ENCODE results near the gene SNX32. TPM values are rescaled to one million over a fixed set of nuclear protein-coding genes. Genes with fewer than 3 reads are reported as not detected.
A peak's percentile ranks its signal among the peaks of the same experiment; 100 is the strongest.

Gene SNX32
- total and polyA plus RNA-seq, 9 of the 15 experiments (the other 6 are each of a cell fraction or from before 2014, with no cell fraction given), result 0.03 TPM; not detected in 7

DNA sequence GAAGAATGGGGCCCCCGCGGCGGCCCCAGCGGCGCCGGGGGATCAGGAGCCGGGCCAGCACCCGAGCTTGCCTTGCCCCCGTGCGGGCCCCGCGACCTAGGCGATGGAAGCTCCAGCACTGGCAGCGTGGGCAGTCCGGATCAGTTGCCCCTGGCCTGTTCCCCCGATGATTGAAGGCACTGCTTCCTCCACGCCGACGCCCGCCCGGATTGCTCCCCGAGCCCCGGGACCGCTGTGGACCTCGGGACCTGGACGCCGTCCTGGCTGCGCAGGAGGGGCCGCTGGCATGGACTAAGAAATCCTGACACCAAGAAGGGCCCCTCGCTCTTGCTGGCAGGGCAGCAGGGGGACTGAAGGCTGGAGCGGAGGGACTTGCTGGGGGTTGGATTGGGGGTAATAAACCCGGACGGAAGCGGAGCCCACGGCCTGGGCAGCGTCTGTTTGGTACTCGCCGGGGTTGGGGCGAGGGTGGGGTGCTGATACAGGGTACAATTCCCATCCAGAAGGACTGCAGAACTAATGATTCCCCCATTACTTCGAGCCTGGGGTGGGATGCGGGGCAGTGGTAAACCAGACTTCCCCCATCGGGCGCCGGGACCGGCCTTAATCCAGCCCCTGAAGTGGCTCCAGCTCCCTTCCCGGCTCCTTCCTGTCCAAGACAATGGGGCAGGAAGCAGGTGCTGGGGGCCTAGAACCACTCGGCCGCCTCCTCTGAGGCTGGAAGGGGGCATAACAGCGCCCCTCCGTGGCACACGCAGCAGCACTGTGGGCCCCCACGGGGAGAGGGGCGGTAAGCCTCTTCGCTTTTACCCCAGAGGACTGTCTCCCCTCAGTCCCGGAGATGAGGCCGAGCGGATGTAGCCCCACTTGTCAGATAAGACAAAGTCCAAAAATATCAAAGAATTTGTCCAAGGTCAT, 57.7 kb downstream of the SNX32 start (continued):
- TF ChIP-seq MEF2A (IDR thresholded peaks at IDR 0.05; ENCODE audit: control insufficient read depth, low read depth, low read length) (peak; percentile 44; the same call in 1 of the 2 replicates), PHF8 (IDR thresholded peaks at IDR 0.05; ENCODE audit: borderline replicate concordance, low read length) (no peak), ZNF561 (CRISPR knock-in tag; conservative IDR thresholded peaks at IDR 0.05) (no peak; the same call in 1 of the 2 replicates), ZNF354B (CRISPR knock-in tag; IDR thresholded peaks at IDR 0.05) (no peak), BMI1 (IDR thresholded peaks at IDR 0.05; ENCODE audit: low read length) (no peak), HDAC3 (IDR thresholded peaks at IDR 0.05; ENCODE audit: borderline replicate concordance, partially characterized antibody) (no peak), ZKSCAN8 (CRISPR knock-in tag; IDR thresholded peaks at IDR 0.05) (no peak), ADNP (tag; IDR thresholded peaks at IDR 0.05) (no peak), ARID2 (IDR thresholded peaks at IDR 0.05) (no peak), ZFP91 (CRISPR knock-in tag; IDR thresholded peaks at IDR 0.05) (no peak; the same call in 1 of the 2 replicates), MXD1 (CRISPR knock-in tag; IDR thresholded peaks at IDR 0.05; ENCODE audit: borderline replicate concordance, poor library complexity, severe bottlenecking) (no peak), HES1 (IDR thresholded peaks at IDR 0.05; ENCODE audit: low read depth) (no peak), ZNF586 (CRISPR knock-in tag; conservative IDR thresholded peaks at IDR 0.05) (no peak), ZNF583 (CRISPR knock-in tag; IDR thresholded peaks at IDR 0.05) (no peak), E2F5 (CRISPR knock-in tag; IDR thresholded peaks at IDR 0.05) (no peak), ZNF324 (CRISPR knock-in tag; IDR thresholded peaks at IDR 0.05) (no peak)
- TF ChIP-seq, protein P1, sequence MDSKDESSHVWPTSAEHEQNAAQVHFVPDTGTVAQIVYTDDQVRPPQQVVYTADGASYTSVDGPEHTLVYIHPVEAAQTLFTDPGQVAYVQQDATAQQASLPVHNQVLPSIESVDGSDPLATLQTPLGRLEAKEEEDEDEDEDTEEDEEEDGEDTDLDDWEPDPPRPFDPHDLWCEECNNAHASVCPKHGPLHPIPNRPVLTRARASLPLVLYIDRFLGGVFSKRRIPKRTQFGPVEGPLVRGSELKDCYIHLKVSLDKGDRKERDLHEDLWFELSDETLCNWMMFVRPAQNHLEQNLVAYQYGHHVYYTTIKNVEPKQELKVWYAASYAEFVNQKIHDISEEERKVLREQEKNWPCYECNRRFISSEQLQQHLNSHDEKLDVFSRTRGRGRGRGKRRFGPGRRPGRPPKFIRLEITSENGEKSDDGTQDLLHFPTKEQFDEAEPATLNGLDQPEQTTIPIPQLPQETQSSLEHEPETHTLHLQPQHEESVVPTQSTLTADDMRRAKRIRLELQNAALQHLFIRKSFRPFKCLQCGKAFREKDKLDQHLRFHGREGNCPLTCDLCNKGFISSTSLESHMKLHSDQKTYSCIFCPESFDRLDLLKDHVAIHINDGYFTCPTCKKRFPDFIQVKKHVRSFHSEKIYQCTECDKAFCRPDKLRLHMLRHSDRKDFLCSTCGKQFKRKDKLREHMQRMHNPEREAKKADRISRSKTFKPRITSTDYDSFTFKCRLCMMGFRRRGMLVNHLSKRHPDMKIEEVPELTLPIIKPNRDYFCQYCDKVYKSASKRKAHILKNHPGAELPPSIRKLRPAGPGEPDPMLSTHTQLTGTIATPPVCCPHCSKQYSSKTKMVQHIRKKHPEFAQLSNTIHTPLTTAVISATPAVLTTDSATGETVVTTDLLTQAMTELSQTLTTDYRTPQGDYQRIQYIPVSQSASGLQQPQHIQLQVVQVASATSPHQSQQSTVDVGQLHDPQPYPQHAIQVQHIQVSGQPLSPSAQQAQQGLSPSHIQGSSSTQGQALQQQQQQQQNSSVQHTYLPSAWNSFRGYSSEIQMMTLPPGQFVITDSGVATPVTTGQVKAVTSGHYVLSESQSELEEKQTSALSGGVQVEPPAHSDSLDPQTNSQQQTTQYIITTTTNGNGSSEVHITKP (IDR thresholded peaks at IDR 0.05; ENCODE audit: partially characterized antibody), result no peak
- TF ChIP-seq, protein P2, sequence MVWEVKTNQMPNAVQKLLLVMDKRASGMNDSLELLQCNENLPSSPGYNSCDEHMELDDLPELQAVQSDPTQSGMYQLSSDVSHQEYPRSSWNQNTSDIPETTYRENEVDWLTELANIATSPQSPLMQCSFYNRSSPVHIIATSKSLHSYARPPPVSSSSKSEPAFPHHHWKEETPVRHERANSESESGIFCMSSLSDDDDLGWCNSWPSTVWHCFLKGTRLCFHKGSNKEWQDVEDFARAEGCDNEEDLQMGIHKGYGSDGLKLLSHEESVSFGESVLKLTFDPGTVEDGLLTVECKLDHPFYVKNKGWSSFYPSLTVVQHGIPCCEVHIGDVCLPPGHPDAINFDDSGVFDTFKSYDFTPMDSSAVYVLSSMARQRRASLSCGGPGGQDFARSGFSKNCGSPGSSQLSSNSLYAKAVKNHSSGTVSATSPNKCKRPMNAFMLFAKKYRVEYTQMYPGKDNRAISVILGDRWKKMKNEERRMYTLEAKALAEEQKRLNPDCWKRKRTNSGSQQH (CRISPR knock-in tag; IDR thresholded peaks at IDR 0.05), result peak; percentile 18; the same call in 1 of the 2 replicates
